Osteocyte (in vitro differentiated cells): ENCODE measurements around the gene DLX4. TPM values are rescaled to one million over a fixed set of nuclear protein-coding genes. Genes with fewer than 3 reads are reported as not detected.

Experiments used
- DNase-seq: peaks from one replicate; pipeline ENCODE4 v3.0.0; 2021; ENCODE audit warnings: mixed read lengths; ENCODE audit not compliant: unreplicated experiment; ENCODE audit errors: extremely low spot score
- H3K27ac Mint-ChIP-seq: one replicate; pipeline ENCODE4 v1.8.0; 2021; ENCODE audit warnings: mild to moderate bottlenecking, mixed read lengths; ENCODE audit not compliant: unreplicated experiment
- H3K27me3 Mint-ChIP-seq: one replicate; pipeline ENCODE4 v1.8.0; 2021; ENCODE audit warnings: mixed read lengths; ENCODE audit not compliant: unreplicated experiment
- H3K36me3 Mint-ChIP-seq: one replicate; pipeline ENCODE4 v1.8.0; 2021; ENCODE audit warnings: mixed read lengths; ENCODE audit not compliant: unreplicated experiment
- H3K4me1 Mint-ChIP-seq: one replicate; pipeline ENCODE4 v1.8.0; 2021; ENCODE audit warnings: mixed read lengths; ENCODE audit not compliant: unreplicated experiment
- H3K4me3 Mint-ChIP-seq: one replicate; pipeline ENCODE4 v1.8.0; 2021; ENCODE audit warnings: mild to moderate bottlenecking, moderate library complexity, mixed read lengths; ENCODE audit not compliant: unreplicated experiment
- H3K9me3 Mint-ChIP-seq: one replicate; pipeline ENCODE4 v1.8.0; 2021; ENCODE audit warnings: mixed read lengths; ENCODE audit not compliant: unreplicated experiment
- CTCF ChIP-seq: fragments of 200-600 bp; sonication (generic); IDR thresholded peaks from 2 replicates; pipeline ENCODE4 v1.5.0; 2021; ENCODE audit warnings: antibody characterized with exemption, mild to moderate bottlenecking, moderate library complexity
- total RNA-seq: library from RNA; stranded (reverse); gene quantifications from 2 replicates; pipeline ENCODE4 v1.2.1, GENCODE V29; 2021

DLX4 gene
- total RNA-seq, 1 donor from 2014 or later: not detected

- H3K27ac Mint-ChIP-seq: no peak overlapping the region
- peak; percentile 94 for DNase-seq
- H3K27me3 Mint-ChIP-seq: peaks cover 63% of the 10 kb centered on the region
- peaks cover 29% of the 10 kb centered on the region for H3K4me1 Mint-ChIP-seq
- H3K36me3 Mint-ChIP-seq: no peaks in the 10 kb centered on the region
- H3K4me3 Mint-ChIP-seq: no peak overlapping the region
- H3K9me3 Mint-ChIP-seq: no peaks in the 10 kb centered on the region
- TF ChIP-seq CTCF: peak; percentile 97
These were observed 29.0 kb downstream of the DLX4 start for GRCh38 chr17:49997773-49998703.

- no peak for DNase-seq
- Mint-ChIP-seq H3K4me1 (peaks cover 27% of the 10 kb centered on the region), H3K9me3 (no peaks in the 10 kb centered on the region), H3K36me3 (no peaks in the 10 kb centered on the region), H3K27me3 (peaks cover 63% of the 10 kb centered on the region), H3K4me3 (no peak overlapping the region), H3K27ac (no peak overlapping the region)
- TF ChIP-seq CTCF: no peak
These were observed 30.0 kb downstream of the DLX4 start for GRCh38 chr17:49998836-49999511.

- Mint-ChIP-seq H3K9me3 (peaks cover 4% of the 10 kb centered on the region), H3K27me3 (peaks cover 67% of the 10 kb centered on the region), H3K4me3 (no peak overlapping the region), H3K27ac (no peak overlapping the region), H3K36me3 (no peaks in the 10 kb centered on the region), H3K4me1 (no peaks in the 10 kb centered on the region)
- TF ChIP-seq CTCF: no peak
- DNase-seq: peak; percentile 56
These were observed 34.9 kb downstream of the DLX4 start for GRCh38 chr17:50003911-50004310.

- TF ChIP-seq CTCF: no peak
- H3K4me1 Mint-ChIP-seq: no peaks in the 10 kb centered on the region
- DNase-seq: no peak
- no peaks in the 10 kb centered on the region for H3K36me3 Mint-ChIP-seq
- peaks cover 27% of the 10 kb centered on the region for H3K9me3 Mint-ChIP-seq
- H3K27me3 Mint-ChIP-seq: peaks cover 54% of the 10 kb centered on the region
- H3K27ac Mint-ChIP-seq: no peak overlapping the region
- H3K4me3 Mint-ChIP-seq: no peak overlapping the region
These were observed 40.3 kb downstream of the DLX4 start for GRCh38 chr17:50009282-50009681.

GRCh38 chr17:50013079-50013478 lies 44.1 kb downstream of the DLX4 start:
- Mint-ChIP-seq H3K4me3 (no peak overlapping the region), H3K4me1 (no peaks in the 10 kb centered on the region), H3K9me3 (peaks cover 33% of the 10 kb centered on the region), H3K27me3 (peaks cover 32% of the 10 kb centered on the region), H3K27ac (no peak overlapping the region), H3K36me3 (no peaks in the 10 kb centered on the region)
- peak; percentile 23 for DNase-seq
- no peak for TF ChIP-seq CTCF
